HUES64 (cell line): ENCODE results near the gene GAS7.
A peak's percentile ranks its signal among the peaks of the same experiment; 100 is the strongest.

Experiments
- H3K27ac ChIP-seq: 2 replicates; pipeline ENCODE4 v1.7.0; 2013; ENCODE audit warnings: low read depth, low read length, inconsistent platforms
- H3K27me3 ChIP-seq: 2 replicates; pipeline ENCODE4 v1.6.1; 2013; ENCODE audit warnings: mild to moderate bottlenecking, low read length; ENCODE audit not compliant: insufficient read depth
- H3K36me3 ChIP-seq: 2 replicates; pipeline ENCODE4 v1.6.1; 2013; ENCODE audit warnings: mild to moderate bottlenecking, low read length; ENCODE audit not compliant: insufficient read depth
- H3K4me1 ChIP-seq: 2 replicates; pipeline ENCODE4 v1.6.1; 2013; ENCODE audit warnings: mild to moderate bottlenecking, low read length, moderate library complexity; ENCODE audit not compliant: insufficient read depth
- H3K4me3 ChIP-seq: 2 replicates; pipeline ENCODE4 v1.5.1; 2013; ENCODE audit warnings: mild to moderate bottlenecking, low read length, moderate library complexity
- H3K9ac ChIP-seq: 2 replicates; pipeline ENCODE4 v1.6.1; 2013; ENCODE audit warnings: mild to moderate bottlenecking, low read depth, low read length
- H3K9me3 ChIP-seq: 2 replicates; pipeline ENCODE4 v1.6.1; 2013; ENCODE audit warnings: low read depth, low read length; ENCODE audit not compliant: insufficient read depth
- WGBS: fragments of 150-250, 120-280 bp; methylation state at CpG from one replicate; pipeline ENCODE4 v1.1.7; 2013; ENCODE audit warnings: missing lambda C conversion rate; 5-methylcytosine and 5-hydroxymethylcytosine counted together

Gene GAS7

DNA sequence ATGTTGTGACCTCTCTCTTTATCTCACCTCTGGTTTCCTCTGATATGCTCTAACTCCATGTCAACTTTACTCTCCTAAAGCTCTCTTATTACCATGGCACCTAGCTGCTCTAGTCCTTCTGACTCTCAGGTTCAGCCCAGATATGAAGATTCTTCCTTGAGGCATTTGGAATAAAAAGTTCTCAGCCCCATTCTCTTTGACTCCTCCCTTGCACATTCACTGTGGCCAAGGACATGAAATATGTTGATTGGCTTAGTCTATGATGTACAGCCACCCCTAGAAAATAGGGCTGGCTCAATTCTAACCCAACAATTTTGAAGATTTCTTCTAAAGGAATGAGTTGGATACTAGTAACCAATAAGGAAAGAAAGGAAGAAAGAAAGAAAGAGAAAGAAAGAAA lies 20.8 kb upstream of the GAS7 start:
- H3K4me1 ChIP-seq, result peaks cover 8% of the 10 kb centered on the region

DNA sequence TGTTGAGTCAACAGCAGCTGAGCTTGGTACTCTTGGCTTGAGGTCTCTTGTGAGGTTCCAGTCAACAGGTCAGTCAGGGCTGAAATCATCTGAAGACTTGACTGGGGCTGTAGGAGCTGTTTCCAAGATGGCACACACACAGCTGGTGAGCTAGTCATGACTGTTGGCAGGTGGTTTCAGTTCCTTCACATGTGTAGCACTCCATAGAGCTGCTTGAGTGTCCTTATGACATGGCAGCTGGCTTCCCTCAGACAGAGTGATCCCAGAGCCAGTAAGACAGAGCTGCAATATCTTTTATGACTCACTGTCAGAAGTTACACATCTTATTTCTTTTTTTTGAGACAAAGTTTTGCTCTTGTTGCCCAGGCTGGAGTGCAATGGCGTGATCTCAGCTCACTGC lies 19.5 kb upstream of the GAS7 start:
- H3K9ac ChIP-seq, result no peak overlapping the region
- no peak overlapping the region for H3K27ac ChIP-seq
- no peaks in the 10 kb centered on the region for H3K36me3 ChIP-seq
- H3K4me1 ChIP-seq, result peaks cover 8% of the 10 kb centered on the region
- no peak overlapping the region for H3K4me3 ChIP-seq
- no peaks in the 10 kb centered on the region for H3K27me3 ChIP-seq
- no peaks in the 10 kb centered on the region for H3K9me3 ChIP-seq
- 94% methylated on average over 1 of the region's 1 CpG for WGBS

More for the DNA sequence above, 20.8 kb upstream of the GAS7 start:
- Histone ChIP-seq H3K27ac (no peak overlapping the region), H3K4me3 (no peak overlapping the region), H3K27me3 (no peaks in the 10 kb centered on the region), H3K36me3 (no peaks in the 10 kb centered on the region), H3K9ac (no peak overlapping the region), H3K9me3 (no peaks in the 10 kb centered on the region)

GRCh38 chr17:10216213-10216938 lies 18.0 kb upstream of the GAS7 start:
- no peak overlapping the region for H3K4me3 ChIP-seq
- H3K27me3 ChIP-seq, result no peaks in the 10 kb centered on the region
- 31% methylated on average over 15 of the region's 15 CpGs for WGBS
- no peak overlapping the region for H3K27ac ChIP-seq
- no peaks in the 10 kb centered on the region for H3K9me3 ChIP-seq
- peaks cover 8% of the 10 kb centered on the region for H3K4me1 ChIP-seq
- peak overlapping the region; percentile 7; the same call in 1 of the 2 replicates for H3K9ac ChIP-seq
- no peaks in the 10 kb centered on the region for H3K36me3 ChIP-seq

- Histone ChIP-seq H3K36me3 (no peaks in the 10 kb centered on the region), H3K27me3 (no peaks in the 10 kb centered on the region), H3K27ac (no peak overlapping the region), H3K4me3 (no peak overlapping the region), H3K9me3 (no peaks in the 10 kb centered on the region), H3K4me1 (peaks cover 11% of the 10 kb centered on the region), H3K9ac (no peak overlapping the region)
- 90% methylated on average over 8 of the region's 8 CpGs for WGBS
Measured at GRCh38 chr17:10215286-10215685, 16.9 kb upstream of the GAS7 start.

GRCh38 chr17:10211666-10212065 lies 13.3 kb upstream of the GAS7 start:
- no peak overlapping the region for H3K9ac ChIP-seq
- H3K27ac ChIP-seq, result no peak overlapping the region
- no peak overlapping the region for H3K4me3 ChIP-seq
- no peaks in the 10 kb centered on the region for H3K36me3 ChIP-seq
- 91% methylated on average over 8 of the region's 8 CpGs for WGBS
- H3K9me3 ChIP-seq, result no peaks in the 10 kb centered on the region
- H3K27me3 ChIP-seq, result no peaks in the 10 kb centered on the region
- peaks cover 27% of the 10 kb centered on the region for H3K4me1 ChIP-seq

DNA sequence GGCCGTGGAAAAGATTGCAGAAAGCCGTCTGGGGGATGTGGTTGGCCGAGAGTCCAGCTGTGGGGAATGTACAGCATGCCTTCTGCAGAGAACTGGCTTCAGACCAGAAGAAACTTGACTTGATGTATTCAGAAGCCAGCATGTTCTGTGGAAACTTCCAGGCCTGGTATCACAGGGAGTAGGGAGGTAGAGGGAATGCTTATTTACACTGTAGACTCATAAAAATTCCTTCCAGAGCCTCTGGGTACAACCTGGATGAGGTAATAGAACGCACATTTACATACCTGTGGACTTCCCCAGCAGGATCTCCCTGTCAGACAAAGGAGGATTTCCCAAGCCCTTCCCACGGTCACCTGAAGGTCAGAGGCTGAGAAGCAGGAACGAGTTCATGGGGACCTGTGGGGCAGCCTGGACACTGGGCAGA lies 11.8 kb upstream of the GAS7 start:
- 47% methylated on average over 6 of the region's 6 CpGs for WGBS
- Histone ChIP-seq H3K4me1 (peaks cover 19% of the 10 kb centered on the region), H3K27ac (no peak overlapping the region; the same call in 1 of the 2 replicates), H3K27me3 (no peaks in the 10 kb centered on the region), H3K9ac (no peak overlapping the region), H3K4me3 (no peak overlapping the region), H3K36me3 (no peaks in the 10 kb centered on the region), H3K9me3 (peaks cover 10% of the 10 kb centered on the region)

DNA sequence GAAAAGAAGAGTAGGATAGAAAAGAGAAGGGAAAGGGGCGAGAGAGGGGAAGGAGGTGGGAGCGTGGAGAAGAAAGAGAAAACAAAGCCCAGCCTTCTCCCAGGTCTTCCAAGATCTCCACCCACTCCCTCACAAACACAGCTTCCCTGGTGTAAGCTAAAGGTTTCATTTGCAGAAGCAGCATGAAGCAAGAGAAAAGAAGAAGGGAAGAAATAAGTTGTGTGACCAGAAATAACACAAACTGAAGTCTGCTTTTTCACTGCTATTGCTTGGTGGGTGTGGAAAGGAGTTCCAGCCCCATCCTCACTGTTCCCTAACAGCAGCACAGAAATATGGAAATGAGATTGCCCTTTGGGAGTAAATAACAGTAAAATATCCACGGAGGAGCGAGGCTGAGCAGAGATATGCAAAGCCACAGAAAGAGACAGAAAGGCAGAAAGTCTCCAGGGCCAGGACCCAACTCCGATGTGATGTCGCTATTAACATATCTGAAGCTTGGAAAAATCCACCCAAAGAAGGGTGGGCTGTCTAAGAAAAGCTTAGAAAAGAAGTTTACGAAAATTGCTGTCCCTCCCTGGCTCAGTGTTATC lies 10.3 kb upstream of the GAS7 start:
- Histone ChIP-seq H3K27me3 (no peaks in the 10 kb centered on the region), H3K9ac (no peak overlapping the region), H3K9me3 (peaks cover 21% of the 10 kb centered on the region), H3K4me3 (no peak overlapping the region), H3K36me3 (no peaks in the 10 kb centered on the region), H3K27ac (no peak overlapping the region), H3K4me1 (peaks cover 19% of the 10 kb centered on the region)
- WGBS, result 51% methylated on average over 5 of the region's 7 CpGs

DNA sequence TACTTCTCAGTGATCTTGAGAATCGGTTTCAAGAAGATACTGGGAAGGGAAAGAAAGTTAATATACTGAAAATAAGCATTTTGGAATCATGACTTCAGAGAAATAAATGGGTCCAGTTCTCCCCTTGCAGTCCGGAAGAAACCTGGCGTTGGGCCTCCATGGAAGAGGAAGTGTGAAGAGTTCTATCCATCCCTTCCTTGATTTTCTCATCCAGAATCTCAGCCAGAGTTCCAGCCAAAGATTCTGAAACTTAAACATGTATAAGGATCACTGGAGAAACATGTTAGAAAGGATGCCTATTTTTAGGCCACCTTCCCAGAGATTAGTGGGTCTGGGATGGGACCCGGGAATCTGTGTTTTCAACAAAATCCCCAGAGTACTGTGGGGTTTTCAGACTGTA lies 8.7 kb upstream of the GAS7 start:
- peaks cover 21% of the 10 kb centered on the region for H3K9me3 ChIP-seq
- H3K27ac ChIP-seq, result no peak overlapping the region
- no peak overlapping the region for H3K4me3 ChIP-seq
- H3K9ac ChIP-seq, result no peak overlapping the region
- WGBS, result 80% methylated on average over 4 of the region's 4 CpGs
- no peaks in the 10 kb centered on the region for H3K36me3 ChIP-seq
- peaks cover 19% of the 10 kb centered on the region for H3K4me1 ChIP-seq
- no peaks in the 10 kb centered on the region for H3K27me3 ChIP-seq

- H3K9ac ChIP-seq, result no peak overlapping the region
- no peaks in the 10 kb centered on the region for H3K36me3 ChIP-seq
- H3K4me3 ChIP-seq, result no peak overlapping the region
- H3K4me1 ChIP-seq, result peaks cover 19% of the 10 kb centered on the region
- no peak overlapping the region for H3K27ac ChIP-seq
- peaks cover 11% of the 10 kb centered on the region; the same call in 1 of the 2 replicates for H3K27me3 ChIP-seq
- H3K9me3 ChIP-seq, result peaks cover 21% of the 10 kb centered on the region
- whole genome bisulfite sequencing, result 99% methylated on average over 2 of the region's 2 CpGs
Measured at GRCh38 chr17:10205549-10206185, 7.3 kb upstream of the GAS7 start.

DNA sequence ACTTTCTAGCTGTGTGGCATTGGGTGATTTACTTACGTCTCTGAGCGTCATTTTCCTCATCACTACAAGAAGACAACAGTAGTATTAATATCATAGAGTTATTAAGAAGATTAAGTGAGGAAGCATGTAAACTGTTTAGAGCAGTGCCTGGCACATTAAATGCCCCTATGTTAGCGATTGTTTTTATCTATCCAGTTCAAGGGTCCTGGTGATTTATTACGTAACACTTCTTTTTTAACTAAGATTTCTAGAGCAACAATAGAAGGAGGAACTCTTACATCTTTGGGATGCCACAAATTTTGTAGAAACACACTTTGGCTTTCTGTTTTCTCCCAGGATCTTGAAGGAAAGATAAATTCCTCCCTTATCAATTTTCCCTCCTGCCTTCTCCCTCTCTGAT lies 3.3 kb upstream of the GAS7 start:
- Histone ChIP-seq H3K27me3 (peaks cover 45% of the 10 kb centered on the region), H3K36me3 (no peaks in the 10 kb centered on the region), H3K4me3 (no peak overlapping the region), H3K9me3 (peaks cover 21% of the 10 kb centered on the region), H3K4me1 (0 out of 2 replicates have a peak, but pooled peaks cover 3% of the 10 kb centered on the region), H3K27ac (no peak overlapping the region), H3K9ac (no peak overlapping the region)
- 96% methylated on average over 2 of the region's 4 CpGs for WGBS

DNA sequence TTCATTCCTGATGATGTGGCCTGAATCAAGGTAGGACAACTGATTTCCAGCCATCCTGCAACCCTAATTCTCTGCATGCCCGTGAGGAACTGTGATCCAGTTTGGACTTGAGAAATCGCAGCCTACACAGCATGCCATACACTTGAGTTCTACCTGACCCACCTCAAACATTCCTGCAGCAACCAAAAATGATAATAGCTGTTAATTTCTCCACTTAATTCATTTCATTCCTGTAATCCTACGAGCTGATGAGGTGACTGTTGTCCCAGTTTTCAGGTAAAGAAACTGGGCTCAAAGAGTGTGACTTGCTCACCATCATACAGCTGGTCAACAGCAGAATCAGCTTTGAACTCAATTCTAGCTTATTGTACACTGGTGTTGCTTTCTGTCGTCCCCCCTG lies 2.2 kb upstream of the GAS7 start:
- H3K9me3 ChIP-seq, result peaks cover 16% of the 10 kb centered on the region
- no peak overlapping the region for H3K9ac ChIP-seq
- H3K36me3 ChIP-seq, result no peaks in the 10 kb centered on the region
- WGBS, result 80% methylated on average over 4 of the region's 4 CpGs
- H3K27ac ChIP-seq, result no peak overlapping the region
- H3K27me3 ChIP-seq, result peaks cover 55% of the 10 kb centered on the region
- H3K4me1 ChIP-seq, result 0 out of 2 replicates have a peak, but pooled peaks cover 3% of the 10 kb centered on the region
- H3K4me3 ChIP-seq, result no peak overlapping the region
